ENCODE results near the gene C4A.

C4A gene

DNA sequence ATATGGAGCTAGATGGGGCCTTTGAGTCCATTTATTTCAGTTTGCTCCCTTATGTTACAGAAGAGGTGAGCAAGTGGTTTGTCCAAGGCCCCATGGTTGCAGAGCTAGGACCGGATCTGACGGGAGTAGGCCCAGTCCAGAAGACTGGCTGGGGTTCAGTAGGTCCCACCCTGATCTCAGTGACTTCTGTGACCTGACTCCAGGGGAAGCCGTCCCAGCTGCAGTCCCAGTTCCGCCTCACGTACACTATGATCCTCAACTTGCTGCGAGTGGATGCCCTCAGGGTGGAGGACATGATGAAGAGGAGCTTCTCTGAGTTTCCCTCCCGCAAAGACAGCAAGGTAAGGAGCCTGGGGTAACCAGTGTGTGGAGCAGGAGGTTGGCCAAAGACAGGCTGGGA, 15.4 kb upstream of the C4A start:
- Histone ChIP-seq H3K27ac (ENCODE audit: low read depth, low read length) (no peak overlapping the region), H3K36me3 (ENCODE audit: control insufficient read depth, insufficient read depth, low read length) (peaks cover 43% of the 10 kb centered on the region), H3K9ac (ENCODE audit: low read length) (no peak overlapping the region), H3K27me3 (ENCODE audit: control insufficient read depth, insufficient read depth, low read length) (no peaks in the 10 kb centered on the region), H3K4me1 (ENCODE audit: control insufficient read depth, insufficient read depth, low read length) (peaks cover 3% of the 10 kb centered on the region), H3K4me3 (ENCODE audit: low read length) (no peak overlapping the region)

DNA sequence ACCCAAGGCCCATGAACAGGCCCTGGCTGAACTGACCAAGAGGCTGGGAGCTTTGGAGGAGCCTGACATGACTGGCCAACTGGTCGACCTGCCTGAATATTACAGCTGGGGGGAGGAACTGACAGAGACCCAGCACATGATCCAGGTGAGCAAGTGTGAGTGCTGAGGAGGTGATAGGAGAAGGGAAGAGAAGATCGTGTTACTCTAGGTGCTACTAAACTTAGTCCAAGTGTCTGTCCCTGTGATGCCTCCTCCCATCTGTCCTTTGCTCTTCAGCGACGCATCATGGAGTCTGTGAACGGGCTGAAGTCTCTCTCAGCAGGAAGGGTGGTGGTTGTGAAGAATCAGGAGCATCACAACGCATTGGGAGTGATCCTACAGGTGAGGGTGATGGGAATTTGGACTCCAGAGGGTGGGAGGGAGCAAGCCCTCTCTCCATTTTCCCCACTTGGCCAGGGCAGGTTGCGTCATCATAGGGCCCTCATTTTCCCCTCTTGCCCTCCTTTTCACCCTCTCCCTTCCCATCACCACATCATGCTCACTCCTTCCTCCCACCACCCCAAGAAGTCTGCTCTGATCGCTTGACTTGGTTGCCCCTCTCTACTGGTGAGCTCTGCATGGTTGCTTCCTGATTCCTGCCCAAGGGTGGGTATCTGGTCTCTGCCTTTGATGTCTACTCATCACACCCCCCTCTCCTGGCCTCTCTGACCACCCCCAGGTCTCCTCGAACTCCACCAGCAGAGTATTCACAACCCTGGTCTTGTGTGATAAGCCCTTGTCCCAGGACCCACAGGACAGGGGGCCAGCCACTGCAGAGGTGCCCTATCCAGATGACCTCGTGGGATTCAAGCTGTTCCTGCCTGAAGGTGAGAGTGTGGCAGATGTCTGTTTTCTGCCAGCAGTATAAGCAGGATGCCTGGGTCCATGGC, 14.6 kb upstream of the C4A start:
- Histone ChIP-seq H3K4me3 (ENCODE audit: low read length) (no peak overlapping the region), H3K4me1 (ENCODE audit: control insufficient read depth, insufficient read depth, low read length) (peaks cover 4% of the 10 kb centered on the region), H3K9ac (ENCODE audit: low read length) (no peak overlapping the region), H3K27me3 (ENCODE audit: control insufficient read depth, insufficient read depth, low read length) (no peaks in the 10 kb centered on the region), H3K36me3 (ENCODE audit: control insufficient read depth, insufficient read depth, low read length) (peaks cover 40% of the 10 kb centered on the region), H3K27ac (ENCODE audit: low read depth, low read length) (no peak overlapping the region)

DNA sequence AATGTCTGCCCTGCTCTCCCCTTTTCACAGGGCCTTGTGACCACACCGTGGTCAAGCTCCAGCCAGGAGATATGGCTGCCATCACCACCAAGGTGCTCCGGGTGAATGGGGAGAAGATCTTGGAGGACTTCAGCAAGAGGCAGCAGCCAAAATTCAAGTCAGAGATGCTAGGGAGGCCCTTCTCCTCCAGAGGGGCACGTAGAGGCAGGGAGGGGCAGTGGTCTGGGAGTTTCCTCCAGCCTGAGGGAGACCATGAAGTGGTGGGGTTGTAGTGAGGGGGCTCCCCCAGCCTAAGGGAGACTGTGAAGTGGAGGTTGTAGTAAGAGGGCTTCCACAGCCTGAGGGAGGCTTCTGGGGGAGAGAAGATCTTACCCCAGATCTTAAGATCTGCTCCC, 13.9 kb upstream of the C4A start:
- Histone ChIP-seq H3K27ac (ENCODE audit: low read depth, low read length) (no peak overlapping the region), H3K9ac (ENCODE audit: low read length) (no peak overlapping the region), H3K4me3 (ENCODE audit: low read length) (no peak overlapping the region), H3K4me1 (ENCODE audit: control insufficient read depth, insufficient read depth, low read length) (peaks cover 7% of the 10 kb centered on the region), H3K36me3 (ENCODE audit: control insufficient read depth, insufficient read depth, low read length) (peaks cover 33% of the 10 kb centered on the region), H3K27me3 (ENCODE audit: control insufficient read depth, insufficient read depth, low read length) (no peaks in the 10 kb centered on the region)

DNA sequence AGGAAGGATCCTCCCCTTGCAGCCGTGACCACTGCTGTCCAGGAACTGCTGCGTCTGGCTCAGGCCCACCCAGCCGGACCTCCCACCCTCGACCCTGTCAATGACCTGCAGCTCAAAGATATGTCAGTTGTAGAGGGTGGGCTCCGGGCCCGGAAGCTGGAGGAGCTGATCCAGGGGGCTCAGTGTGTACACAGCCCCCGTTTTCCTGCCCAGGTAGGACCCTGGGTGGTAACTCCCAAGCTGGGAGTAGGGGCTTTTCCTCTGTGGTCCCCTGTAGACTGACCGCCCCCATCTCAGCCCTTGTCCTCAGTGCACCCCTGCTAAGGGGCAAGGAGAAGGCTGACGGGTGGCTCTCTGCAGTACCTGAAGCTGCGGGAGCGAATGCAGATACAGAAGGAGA, 13.5 kb upstream of the C4A start:
- Histone ChIP-seq H3K4me3 (ENCODE audit: low read length) (no peak overlapping the region), H3K27me3 (ENCODE audit: control insufficient read depth, insufficient read depth, low read length) (no peaks in the 10 kb centered on the region), H3K27ac (ENCODE audit: low read depth, low read length) (no peak overlapping the region), H3K4me1 (ENCODE audit: control insufficient read depth, insufficient read depth, low read length) (peaks cover 11% of the 10 kb centered on the region), H3K9ac (ENCODE audit: low read length) (no peak overlapping the region), H3K36me3 (ENCODE audit: control insufficient read depth, insufficient read depth, low read length) (peaks cover 30% of the 10 kb centered on the region)

DNA sequence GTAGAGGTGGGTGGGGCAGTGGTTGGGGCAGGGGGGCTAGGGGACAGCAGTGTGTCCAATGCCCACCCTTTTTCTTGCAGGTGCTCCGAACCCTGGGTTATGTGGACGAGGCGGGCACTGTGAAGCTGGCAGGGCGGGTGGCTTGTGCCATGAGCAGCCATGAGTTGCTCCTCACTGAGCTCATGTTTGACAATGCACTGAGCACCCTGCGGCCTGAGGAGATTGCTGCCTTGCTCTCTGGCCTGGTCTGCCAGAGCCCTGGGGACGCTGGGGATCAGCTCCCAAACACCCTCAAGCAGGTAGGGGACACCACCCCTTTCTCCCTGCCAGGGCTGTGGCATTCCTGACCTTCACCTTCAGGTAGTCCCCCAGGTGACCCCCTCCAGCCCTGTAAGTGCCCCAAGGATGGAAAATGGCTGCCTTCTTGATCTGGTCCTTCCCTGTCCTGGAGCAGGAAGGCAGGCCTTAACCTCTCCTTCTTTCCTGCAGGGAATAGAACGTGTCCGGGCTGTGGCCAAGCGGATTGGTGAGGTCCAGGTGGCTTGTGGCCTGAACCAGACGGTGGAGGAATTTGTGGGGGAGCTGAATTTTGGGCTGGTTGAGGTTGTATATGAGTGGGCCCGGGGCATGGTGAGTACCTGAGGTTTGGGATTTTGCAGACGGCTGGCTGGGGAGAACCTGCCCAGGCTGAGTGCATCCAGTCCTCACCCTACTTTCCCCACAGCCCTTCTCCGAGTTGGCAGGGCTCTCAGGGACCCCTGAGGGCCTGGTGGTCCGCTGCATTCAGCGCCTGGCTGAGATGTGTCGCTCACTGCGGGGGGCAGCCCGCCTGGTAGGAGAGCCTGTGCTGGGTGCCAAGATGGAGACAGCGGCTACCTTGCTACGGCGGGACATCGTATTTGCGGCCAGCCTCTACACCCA, 12.8 kb upstream of the C4A start:
- peaks cover 11% of the 10 kb centered on the region for H3K4me1 ChIP-seq (ENCODE audit: control insufficient read depth, insufficient read depth, low read length)
- no peak overlapping the region for H3K27ac ChIP-seq (ENCODE audit: low read depth, low read length)
- H3K36me3 ChIP-seq (ENCODE audit: control insufficient read depth, insufficient read depth, low read length), result peaks cover 23% of the 10 kb centered on the region
- H3K9ac ChIP-seq (ENCODE audit: low read length), result no peak overlapping the region
- no peak overlapping the region for H3K4me3 ChIP-seq (ENCODE audit: low read length)
- no peaks in the 10 kb centered on the region for H3K27me3 ChIP-seq (ENCODE audit: control insufficient read depth, insufficient read depth, low read length)

DNA sequence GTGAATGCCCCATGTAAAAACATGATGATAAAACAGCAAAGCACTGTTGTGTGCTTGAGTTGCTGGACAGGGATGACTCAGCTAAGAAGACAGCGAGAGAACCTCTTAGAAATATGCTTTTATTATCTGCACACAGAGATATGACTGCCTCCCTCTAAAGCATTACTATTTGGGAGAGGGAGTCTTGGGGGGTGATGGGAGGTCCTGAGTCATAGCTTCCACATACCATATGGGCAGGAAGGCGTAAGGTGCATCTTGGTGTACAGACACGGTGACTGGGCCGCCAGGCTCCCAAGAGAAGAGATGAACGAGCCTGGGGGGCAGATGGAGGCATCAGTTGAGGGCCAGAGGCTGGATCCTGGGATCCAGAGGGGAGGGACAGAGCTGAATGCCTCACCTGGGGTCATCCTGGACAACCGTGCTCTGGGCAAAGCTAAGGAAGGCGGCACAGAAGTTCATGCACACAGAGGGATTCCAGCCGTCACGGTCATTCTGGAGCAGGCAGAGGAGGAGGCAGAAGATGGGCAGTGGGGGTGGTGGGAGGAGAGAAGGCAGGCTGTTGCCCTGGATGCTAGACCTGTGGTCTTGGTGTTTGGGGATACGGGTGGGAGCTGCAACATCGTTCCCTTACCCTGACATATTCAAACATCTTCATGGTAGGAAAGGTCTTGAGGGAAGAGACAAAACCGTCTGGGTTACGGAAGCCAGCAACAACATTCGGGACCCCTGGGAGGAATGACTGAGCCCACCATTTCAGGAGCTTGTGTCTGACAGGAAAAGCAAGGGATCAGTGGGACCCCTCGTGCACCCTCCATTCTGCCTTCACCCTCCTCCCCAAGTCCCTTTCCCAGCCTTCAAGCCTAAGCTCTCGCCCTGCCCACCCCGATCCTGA, 11.9 kb upstream of the C4A start:
- Histone ChIP-seq H3K9ac (ENCODE audit: low read length) (no peak overlapping the region), H3K4me3 (ENCODE audit: low read length) (no peak overlapping the region), H3K27me3 (ENCODE audit: control insufficient read depth, insufficient read depth, low read length) (no peaks in the 10 kb centered on the region), H3K27ac (ENCODE audit: low read depth, low read length) (no peak overlapping the region), H3K4me1 (ENCODE audit: control insufficient read depth, insufficient read depth, low read length) (peaks cover 11% of the 10 kb centered on the region), H3K36me3 (ENCODE audit: control insufficient read depth, insufficient read depth, low read length) (peaks cover 20% of the 10 kb centered on the region)

DNA sequence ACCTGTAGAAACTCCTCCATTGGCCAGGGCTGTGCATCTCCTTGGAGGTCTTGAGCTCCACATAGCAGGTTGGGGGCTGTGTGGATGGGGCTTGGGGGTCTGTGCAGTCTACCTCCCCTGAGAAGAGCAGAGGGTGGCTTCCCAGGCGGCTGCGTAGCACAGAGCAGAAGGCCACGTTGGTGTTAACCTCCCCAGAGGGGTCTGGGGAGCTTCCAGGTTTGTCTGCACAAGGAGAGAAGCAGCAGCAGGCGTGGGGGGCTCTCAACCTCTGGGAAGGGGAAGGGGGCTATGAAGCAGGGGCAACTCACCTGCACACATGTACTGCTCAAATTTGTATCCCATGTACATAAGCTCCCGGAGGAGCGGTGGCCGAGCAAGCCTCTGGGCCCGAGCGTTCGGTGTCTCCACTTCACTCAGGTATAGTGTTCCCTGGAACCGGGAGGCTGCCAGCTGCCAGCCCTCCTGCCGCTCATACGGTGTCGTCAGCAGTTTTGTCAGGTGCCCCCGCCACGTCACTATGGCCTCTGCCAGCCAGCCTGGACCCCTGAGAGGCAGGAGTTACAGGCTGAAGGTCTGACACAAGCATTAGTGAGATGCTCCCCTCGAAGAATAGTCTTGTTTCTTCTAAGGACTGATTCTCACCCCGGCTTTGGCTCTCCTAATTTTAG, 11.1 kb upstream of the C4A start:
- Histone ChIP-seq H3K36me3 (ENCODE audit: control insufficient read depth, insufficient read depth, low read length) (peaks cover 20% of the 10 kb centered on the region), H3K27ac (ENCODE audit: low read depth, low read length) (peak overlapping the region; percentile 94), H3K27me3 (ENCODE audit: control insufficient read depth, insufficient read depth, low read length) (no peaks in the 10 kb centered on the region), H3K9ac (ENCODE audit: low read length) (no peak overlapping the region), H3K4me3 (ENCODE audit: low read length) (peak overlapping the region; percentile 83), H3K4me1 (ENCODE audit: control insufficient read depth, insufficient read depth, low read length) (peaks cover 11% of the 10 kb centered on the region)

DNA sequence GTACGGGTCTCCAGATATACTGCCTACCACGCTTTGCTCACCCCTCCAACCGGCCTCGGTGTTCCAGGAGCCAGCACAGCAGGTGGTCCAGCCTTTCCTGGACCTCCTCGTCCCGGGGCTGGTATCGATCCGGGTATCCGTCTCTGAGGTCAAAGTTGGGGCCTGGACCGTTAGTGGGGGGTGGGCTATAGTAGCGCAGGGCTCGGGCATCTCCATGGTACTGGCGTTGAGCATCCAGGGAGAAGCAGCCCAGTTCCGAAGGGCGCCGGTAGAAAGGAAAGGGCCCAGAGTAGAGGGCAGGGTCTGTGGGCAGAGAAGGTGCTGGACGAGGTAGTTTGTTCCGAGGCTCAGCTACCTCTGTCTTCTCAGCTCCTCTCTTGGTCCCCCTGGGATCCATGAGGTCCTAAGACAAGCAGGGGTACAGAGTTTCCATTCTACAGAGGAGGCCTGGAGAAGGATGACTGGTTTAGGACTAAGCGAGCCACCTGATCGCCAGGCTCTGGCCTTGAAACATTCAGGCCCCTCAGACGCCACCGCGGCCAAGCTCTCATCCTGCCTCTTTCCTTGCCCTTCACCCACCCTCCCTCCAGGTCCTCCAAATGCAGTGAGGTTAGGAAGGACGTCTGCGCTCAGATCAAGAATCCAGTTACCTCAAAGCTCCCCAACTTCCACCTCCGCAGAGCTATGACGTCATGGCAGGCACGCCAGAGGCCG, 10.4 kb upstream of the C4A start:
- Histone ChIP-seq H3K9ac (ENCODE audit: low read length) (peak overlapping the region; percentile 83), H3K27me3 (ENCODE audit: control insufficient read depth, insufficient read depth, low read length) (no peaks in the 10 kb centered on the region), H3K4me1 (ENCODE audit: control insufficient read depth, insufficient read depth, low read length) (peaks cover 11% of the 10 kb centered on the region), H3K27ac (ENCODE audit: low read depth, low read length) (peak overlapping the region; percentile 94), H3K36me3 (ENCODE audit: control insufficient read depth, insufficient read depth, low read length) (peaks cover 19% of the 10 kb centered on the region), H3K4me3 (ENCODE audit: low read length) (peak overlapping the region; percentile 83)

DNA sequence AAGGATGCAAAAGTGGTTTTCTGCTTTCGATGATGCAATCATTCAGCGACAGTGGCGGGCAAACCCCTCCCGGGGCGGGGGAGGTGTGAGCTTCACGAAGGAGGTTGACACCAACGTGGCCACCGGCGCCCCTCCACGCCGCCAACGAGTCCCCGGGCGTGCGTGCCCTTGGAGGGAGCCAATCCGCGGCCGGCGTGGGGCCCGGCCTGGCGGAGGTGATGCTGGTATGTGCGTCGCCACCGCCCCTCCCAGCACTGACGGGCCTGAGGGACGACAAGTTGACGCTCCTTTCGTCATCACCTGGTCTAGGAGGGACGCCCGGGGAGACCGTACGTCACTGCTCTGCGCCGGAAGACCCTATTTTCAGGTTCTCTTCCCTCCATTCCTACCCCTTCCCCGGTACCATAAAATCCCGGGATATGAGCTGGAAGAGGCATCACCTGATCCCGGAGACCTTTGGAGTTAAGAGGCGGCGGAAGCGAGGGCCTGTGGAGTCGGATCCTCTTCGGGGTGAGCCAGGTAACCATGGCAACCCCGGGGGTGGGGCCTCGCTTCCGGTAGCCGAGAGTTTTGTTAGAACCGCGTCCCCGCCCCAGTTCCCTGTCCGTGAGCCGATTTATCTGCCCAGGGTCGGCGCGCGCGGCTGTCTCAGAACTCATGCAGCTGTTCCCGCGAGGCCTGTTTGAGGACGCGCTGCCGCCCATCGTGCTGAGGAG, 9.7 kb upstream of the C4A start, which contains the start of gene DXO:
TSS of gene DXO (minus strand) at position 146 of the 716 bp plus-strand sequence. CDS start 463 bp downstream, outside the sequence.
- peaks cover 12% of the 10 kb centered on the region for H3K36me3 ChIP-seq (ENCODE audit: control insufficient read depth, insufficient read depth, low read length)
- H3K27ac ChIP-seq (ENCODE audit: low read depth, low read length), result peak within 1 kb of the TSS; percentile 94
- H3K4me3 ChIP-seq (ENCODE audit: low read length), result peak within 1 kb of the TSS; percentile 83
- peaks cover 11% of the 10 kb centered on the region for H3K4me1 ChIP-seq (ENCODE audit: control insufficient read depth, insufficient read depth, low read length)
- H3K27me3 ChIP-seq (ENCODE audit: control insufficient read depth, insufficient read depth, low read length), result no peaks in the 10 kb centered on the region
- H3K9ac ChIP-seq (ENCODE audit: low read length), result peak within 1 kb of the TSS; percentile 83

DNA sequence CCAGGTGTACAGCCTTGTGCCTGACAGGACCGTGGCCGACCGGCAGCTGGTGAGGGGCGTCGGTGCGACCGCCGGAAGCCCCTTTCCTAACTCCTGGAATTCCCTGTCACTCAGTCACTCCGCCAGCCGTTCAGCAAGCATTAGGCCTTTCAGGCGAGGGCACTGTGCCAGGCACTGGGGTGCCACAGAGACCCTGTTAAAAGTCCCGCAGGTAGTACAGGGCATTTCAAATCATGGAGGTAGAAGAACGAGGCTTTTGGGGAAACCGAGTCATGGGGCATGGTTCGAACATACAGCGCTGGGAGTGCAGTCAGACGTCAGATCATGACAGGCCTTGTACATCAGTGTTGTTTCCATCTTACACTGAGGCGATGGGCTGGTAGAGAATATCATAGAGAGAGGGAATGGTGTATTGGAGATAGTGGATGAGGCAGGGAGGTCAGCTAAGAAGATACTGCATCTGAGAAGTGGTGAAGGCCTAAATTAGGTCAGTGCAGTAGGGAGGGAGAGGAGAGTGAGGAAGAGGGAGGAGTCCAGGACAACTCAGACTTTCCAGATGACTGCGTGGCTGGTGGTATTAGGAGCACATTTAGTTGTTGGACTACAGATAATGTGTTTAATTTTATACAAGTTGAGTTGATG, 9.0 kb upstream of the C4A start:
- Histone ChIP-seq H3K36me3 (ENCODE audit: control insufficient read depth, insufficient read depth, low read length) (peaks cover 9% of the 10 kb centered on the region), H3K4me1 (ENCODE audit: control insufficient read depth, insufficient read depth, low read length) (peaks cover 11% of the 10 kb centered on the region), H3K27me3 (ENCODE audit: control insufficient read depth, insufficient read depth, low read length) (no peaks in the 10 kb centered on the region), H3K27ac (ENCODE audit: low read depth, low read length) (peak overlapping the region; percentile 94), H3K4me3 (ENCODE audit: low read length) (peak overlapping the region; percentile 83), H3K9ac (ENCODE audit: low read length) (peak overlapping the region; percentile 66)

All from rectal smooth muscle tissue (tissue), 1 donor.